PFSK-1 (cell line): Measurements from ENCODE around the gene ADGRB3.

ENCODE experiments used
- FOXP2 ChIP-seq: optimal IDR thresholded peaks from 2 replicates; pipeline ENCODE3; 2011; ENCODE audit warnings: borderline replicate concordance, control low read depth, inconsistent platforms; ENCODE audit not compliant: insufficient read depth; ENCODE audit errors: extremely low read length, extremely low read depth
- POLR2AphosphoS5 ChIP-seq: IDR thresholded peaks from 2 replicates; pipeline ENCODE4 v1.6.1; 2012; ENCODE audit warnings: low read depth, mild to moderate bottlenecking, control low read depth, low read length, moderate library complexity
- SIN3A ChIP-seq: IDR thresholded peaks from 2 replicates; pipeline ENCODE4 v1.6.1; 2012; ENCODE audit warnings: mild to moderate bottlenecking, low read length, moderate library complexity, borderline replicate concordance; ENCODE audit not compliant: insufficient read depth
- TAF1 ChIP-seq: IDR thresholded peaks from 2 replicates; pipeline ENCODE4 v1.6.1; 2012; ENCODE audit warnings: low read length, control low read depth, borderline replicate concordance; ENCODE audit not compliant: insufficient read depth
- TF ChIP-seq, protein P1 (sequence below), 2 experiments: IDR thresholded peaks; 2 replicates each; pipeline versions ENCODE4 v1.6.1 to v1.8.0; 2011 to 2012; ENCODE audit warnings: low read depth in 2 of 2, low read length in 2 of 2, control low read depth in 1 of 2, inconsistent platforms in 1 of 2, mild to moderate bottlenecking in 1 of 2, moderate library complexity in 1 of 2; ENCODE audit not compliant: insufficient read depth in 1 of 2

ADGRB3 gene

DNA sequence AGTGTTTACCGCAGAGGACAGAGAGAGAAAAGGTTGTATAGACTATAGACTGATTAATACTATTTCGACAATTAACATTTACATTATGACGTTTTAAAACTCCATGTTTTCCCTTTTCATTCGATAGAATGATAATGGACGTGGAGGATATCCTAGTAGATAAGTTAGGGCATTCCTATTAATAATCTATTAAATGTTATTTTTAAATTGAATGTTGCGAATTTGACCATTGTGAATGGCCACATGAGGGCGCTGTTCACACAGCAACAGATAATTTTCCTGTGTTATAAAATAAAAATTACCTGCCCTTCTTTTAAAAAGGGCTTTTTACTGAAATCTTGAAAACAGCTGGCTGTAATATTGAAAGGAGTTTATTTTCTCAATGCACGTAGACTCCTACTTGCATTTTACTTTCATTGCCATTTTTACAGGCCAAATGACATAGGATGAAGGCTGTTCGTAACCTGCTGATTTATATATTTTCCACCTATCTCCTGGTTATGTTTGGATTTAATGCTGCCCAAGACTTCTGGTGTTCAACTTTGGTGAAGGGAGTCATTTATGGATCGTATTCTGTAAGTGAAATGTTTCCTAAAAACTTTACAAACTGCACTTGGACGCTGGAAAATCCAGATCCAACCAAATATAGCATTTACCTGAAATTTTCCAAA, 3.3 kb downstream of the ADGRB3 start:
- TF ChIP-seq POLR2AphosphoS5 = no peak
- TF ChIP-seq, protein P1, sequence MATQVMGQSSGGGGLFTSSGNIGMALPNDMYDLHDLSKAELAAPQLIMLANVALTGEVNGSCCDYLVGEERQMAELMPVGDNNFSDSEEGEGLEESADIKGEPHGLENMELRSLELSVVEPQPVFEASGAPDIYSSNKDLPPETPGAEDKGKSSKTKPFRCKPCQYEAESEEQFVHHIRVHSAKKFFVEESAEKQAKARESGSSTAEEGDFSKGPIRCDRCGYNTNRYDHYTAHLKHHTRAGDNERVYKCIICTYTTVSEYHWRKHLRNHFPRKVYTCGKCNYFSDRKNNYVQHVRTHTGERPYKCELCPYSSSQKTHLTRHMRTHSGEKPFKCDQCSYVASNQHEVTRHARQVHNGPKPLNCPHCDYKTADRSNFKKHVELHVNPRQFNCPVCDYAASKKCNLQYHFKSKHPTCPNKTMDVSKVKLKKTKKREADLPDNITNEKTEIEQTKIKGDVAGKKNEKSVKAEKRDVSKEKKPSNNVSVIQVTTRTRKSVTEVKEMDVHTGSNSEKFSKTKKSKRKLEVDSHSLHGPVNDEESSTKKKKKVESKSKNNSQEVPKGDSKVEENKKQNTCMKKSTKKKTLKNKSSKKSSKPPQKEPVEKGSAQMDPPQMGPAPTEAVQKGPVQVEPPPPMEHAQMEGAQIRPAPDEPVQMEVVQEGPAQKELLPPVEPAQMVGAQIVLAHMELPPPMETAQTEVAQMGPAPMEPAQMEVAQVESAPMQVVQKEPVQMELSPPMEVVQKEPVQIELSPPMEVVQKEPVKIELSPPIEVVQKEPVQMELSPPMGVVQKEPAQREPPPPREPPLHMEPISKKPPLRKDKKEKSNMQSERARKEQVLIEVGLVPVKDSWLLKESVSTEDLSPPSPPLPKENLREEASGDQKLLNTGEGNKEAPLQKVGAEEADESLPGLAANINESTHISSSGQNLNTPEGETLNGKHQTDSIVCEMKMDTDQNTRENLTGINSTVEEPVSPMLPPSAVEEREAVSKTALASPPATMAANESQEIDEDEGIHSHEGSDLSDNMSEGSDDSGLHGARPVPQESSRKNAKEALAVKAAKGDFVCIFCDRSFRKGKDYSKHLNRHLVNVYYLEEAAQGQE (IDR thresholded peaks at IDR 0.05; ENCODE audit: insufficient read depth in 1 of 2, low read depth in 2 of 2, low read length in 2 of 2) = no peak
- no peak for TF ChIP-seq FOXP2
- no peak for TF ChIP-seq TAF1
- no peak for TF ChIP-seq SIN3A

DNA sequence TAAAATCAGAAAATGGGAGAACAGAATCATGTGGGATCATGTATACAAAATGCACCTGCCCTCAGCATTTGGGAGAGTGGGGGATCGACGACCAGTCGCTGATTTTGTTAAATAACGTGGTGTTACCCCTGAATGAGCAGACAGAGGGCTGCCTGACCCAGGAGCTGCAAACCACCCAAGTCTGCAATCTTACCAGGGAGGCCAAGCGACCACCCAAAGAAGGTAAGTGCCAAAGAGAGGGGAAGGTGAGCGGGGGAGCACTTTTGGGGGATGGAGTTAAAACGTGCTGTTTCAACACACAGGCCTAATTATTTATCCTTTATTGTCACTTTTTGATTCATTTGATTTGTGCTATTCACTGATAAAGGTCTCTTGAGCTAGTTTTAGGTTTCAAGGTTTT, 4.1 kb downstream of the ADGRB3 start:
- TF ChIP-seq TAF1 (no peak), POLR2AphosphoS5 (no peak), SIN3A (no peak), FOXP2 (no peak)
- TF ChIP-seq, protein P1 (IDR thresholded peaks at IDR 0.05; ENCODE audit: insufficient read depth in 1 of 2, low read depth in 2 of 2, low read length in 2 of 2) = no peak

DNA sequence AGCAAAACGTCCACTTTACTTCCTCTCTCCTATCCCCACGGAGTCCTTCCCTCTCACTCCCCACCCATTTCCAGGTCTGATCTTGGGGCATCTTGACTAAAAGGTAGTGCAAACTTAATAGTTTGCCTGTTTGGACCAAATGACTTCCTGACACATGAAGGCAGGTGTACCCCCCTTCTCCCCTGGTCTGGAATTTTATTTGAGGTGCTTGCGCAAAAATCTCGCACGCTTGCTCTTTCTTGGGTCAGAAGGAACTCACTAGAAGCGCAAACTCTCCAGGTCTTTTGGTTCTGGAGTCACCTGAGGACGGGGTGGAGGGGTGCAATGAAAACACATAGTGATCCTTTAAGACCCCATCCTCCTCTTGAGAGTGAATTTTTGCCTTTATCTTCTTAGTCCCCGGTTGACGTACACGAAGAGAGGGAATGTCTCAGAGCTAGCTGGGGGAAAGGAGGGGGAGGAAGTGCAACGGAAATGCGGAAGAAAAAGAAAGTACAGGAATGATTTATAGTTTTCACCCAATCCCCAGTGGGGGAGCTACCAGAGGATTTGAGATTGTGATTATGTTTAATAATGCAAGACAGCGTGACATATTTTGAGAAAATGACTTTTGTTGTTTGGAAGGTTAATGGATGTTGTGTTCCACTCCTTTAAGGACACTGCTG, 4.9 kb downstream of the ADGRB3 start:
- TF ChIP-seq TAF1 (no peak), FOXP2 (no peak), SIN3A (no peak), POLR2AphosphoS5 (no peak)
- TF ChIP-seq, protein P1 (IDR thresholded peaks at IDR 0.05; ENCODE audit: insufficient read depth in 1 of 2, low read depth in 2 of 2, low read length in 2 of 2) = no peak

DNA sequence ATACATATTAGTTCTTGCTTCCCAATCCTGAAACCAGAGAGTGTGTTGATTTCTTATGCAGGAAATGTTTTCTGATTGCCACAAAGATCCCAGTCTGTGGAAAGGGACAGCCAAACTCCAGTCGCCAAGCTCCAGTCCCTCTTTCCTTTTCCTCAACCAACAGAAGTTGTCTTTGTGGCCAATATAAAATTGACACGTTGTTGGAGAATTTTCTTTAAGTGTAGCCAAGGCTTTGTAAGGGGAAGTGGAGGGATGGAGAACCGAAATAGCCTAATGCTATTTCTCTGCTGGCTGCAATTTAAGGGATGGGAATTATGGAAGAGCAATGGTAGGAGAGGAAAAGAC, 5.4 kb downstream of the ADGRB3 start:
- TF ChIP-seq FOXP2 = no peak
- TF ChIP-seq, protein P1 (IDR thresholded peaks at IDR 0.05; ENCODE audit: insufficient read depth in 1 of 2, low read depth in 2 of 2, low read length in 2 of 2) = no peak
- TF ChIP-seq SIN3A = no peak
- TF ChIP-seq POLR2AphosphoS5 = no peak
- no peak for TF ChIP-seq TAF1

DNA sequence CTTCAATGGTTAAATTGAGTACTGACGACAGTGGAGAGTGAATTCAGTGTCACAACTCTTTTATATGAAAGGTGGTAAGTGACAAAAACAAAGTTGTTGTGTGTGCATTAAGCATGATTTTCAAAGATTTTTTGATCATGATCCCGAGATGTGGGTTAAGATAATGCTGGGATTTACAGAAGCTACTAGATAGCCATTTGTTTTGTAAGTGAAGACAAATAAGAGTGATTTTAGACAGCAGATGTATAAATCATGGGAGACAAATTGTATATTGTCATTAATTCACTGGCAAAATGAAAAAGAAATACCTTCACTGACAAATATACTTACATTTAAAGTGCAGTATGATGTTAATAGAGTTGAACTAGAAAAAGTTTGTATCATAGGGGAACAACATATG, 6.1 kb downstream of the ADGRB3 start:
- TF ChIP-seq, protein P1 (IDR thresholded peaks at IDR 0.05; ENCODE audit: insufficient read depth in 1 of 2, low read depth in 2 of 2, low read length in 2 of 2) = no peak
- TF ChIP-seq FOXP2 (no peak), TAF1 (no peak), POLR2AphosphoS5 (no peak), SIN3A (no peak)
